ENCODE data around the gene MAP1A. TPM values are rescaled to one million over a fixed set of nuclear protein-coding genes. Genes with fewer than 3 reads are reported as not detected.

Gene MAP1A
- total RNA-seq = 0.67 and 0.84 TPM in 2 replicates

GRCh38 chr15:43517354-43518196 is at the start of gene MAP1A:
MAP1A (plus strand) TSS chr15:43517608; CDS start chr15:43521474, 3,866 bp downstream.

GRCh38 chr15:43492673-43493601 is 24.5 kb upstream of the MAP1A start, which contains the start of gene TP53BP1:
TP53BP1 (minus strand) TSS chr15:43493156; CDS start chr15:43493043, 113 bp downstream.

Other genes starting within 250 kb of the MAP1A start
- gene TGM7, start 215.4 kb upstream of the MAP1A start, total RNA-seq = not detected in 2 replicates
- 4.5 and 5.4 TPM in 2 replicates for gene LCMT2, start 187.0 kb upstream of the MAP1A start, total RNA-seq
- 5.8 and 7.2 TPM in 2 replicates for gene ZSCAN29, start 146.6 kb upstream of the MAP1A start, total RNA-seq
- gene TUBGCP4, start 146.5 kb upstream of the MAP1A start, total RNA-seq = 13.9 and 15.9 TPM in 2 replicates
- 19.8 and 24.3 TPM in 2 replicates for gene TP53BP1, start 24.5 kb upstream of the MAP1A start, total RNA-seq
- 7.4 and 22.0 TPM in 2 replicates for gene PPIP5K1, start 72.6 kb downstream of the MAP1A start, total RNA-seq
- not detected in 2 replicates for gene CKMT1B, start 76.4 kb downstream of the MAP1A start, total RNA-seq
- not detected in 2 replicates for gene STRC, start 101.2 kb downstream of the MAP1A start, total RNA-seq
- 0.33 and 3.0 TPM in 2 replicates for gene CATSPER2, start 131.2 kb downstream of the MAP1A start, total RNA-seq
- not detected in 2 replicates for gene CKMT1A, start 176.3 kb downstream of the MAP1A start, total RNA-seq
- gene PDIA3, start 228.8 kb downstream of the MAP1A start, total RNA-seq = 271 and 278 TPM in 2 replicates